ENCODE data around the gene ATF3. TPM values are rescaled to one million over a fixed set of nuclear protein-coding genes. Genes with fewer than 3 reads are reported as not detected.

Gene ATF3
- total and polyA plus RNA-seq, 11 donors = 4.6 to 74.5 (median 17.8) TPM

DNA sequence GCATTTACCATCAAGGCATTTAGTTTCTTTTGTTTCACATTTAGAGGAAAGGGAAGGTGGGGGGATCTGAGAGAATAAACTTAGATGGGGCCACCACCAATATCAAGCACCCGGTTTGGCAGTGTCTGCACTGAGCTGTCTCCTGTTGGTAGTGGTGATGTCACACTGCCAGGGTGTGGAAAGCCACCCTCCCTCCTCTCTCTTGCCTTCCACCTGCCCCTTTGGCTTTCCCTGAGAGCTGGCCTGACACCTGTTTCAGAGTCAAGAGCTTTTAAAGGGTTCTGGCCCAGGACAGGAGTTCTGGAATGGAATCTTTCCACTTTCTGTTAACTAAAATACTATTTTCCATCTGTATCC, 13.4 kb downstream of the ATF3 start:
- WGBS, 4 donors = 35 to 61% (median 53%) methylated on average over 1 of the region's 1 CpG
- H3K9me3 ChIP-seq = no peaks in the 10 kb centered on the region
- intact Hi-C loops (cut with DNase I) = loop anchor here in 1 of 10 donors (5.0 kb wide), 1 partner anchor 125 kb away; no protein-coding TSS in a partner anchor
- TF ChIP-seq, protein P1, sequence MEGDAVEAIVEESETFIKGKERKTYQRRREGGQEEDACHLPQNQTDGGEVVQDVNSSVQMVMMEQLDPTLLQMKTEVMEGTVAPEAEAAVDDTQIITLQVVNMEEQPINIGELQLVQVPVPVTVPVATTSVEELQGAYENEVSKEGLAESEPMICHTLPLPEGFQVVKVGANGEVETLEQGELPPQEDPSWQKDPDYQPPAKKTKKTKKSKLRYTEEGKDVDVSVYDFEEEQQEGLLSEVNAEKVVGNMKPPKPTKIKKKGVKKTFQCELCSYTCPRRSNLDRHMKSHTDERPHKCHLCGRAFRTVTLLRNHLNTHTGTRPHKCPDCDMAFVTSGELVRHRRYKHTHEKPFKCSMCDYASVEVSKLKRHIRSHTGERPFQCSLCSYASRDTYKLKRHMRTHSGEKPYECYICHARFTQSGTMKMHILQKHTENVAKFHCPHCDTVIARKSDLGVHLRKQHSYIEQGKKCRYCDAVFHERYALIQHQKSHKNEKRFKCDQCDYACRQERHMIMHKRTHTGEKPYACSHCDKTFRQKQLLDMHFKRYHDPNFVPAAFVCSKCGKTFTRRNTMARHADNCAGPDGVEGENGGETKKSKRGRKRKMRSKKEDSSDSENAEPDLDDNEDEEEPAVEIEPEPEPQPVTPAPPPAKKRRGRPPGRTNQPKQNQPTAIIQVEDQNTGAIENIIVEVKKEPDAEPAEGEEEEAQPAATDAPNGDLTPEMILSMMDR (IDR thresholded peaks at IDR 0.05) = no peak
- TF ChIP-seq POLR2A (IDR thresholded peaks at IDR 0.05) = no peak
- peaks cover 0 to 11% (median 0%) of the 10 kb centered on the region in 12 donors for H3K4me1 ChIP-seq
- no peaks in the 10 kb centered on the region for H3K27me3 ChIP-seq
- no peak overlapping the region for H3K27ac ChIP-seq
- ATAC-seq (peak in 1 of 4 donors; percentile 10), DNase-seq (no peak)
- peaks cover 0 to 48% (median 41%) of the 10 kb centered on the region in 9 donors for H3K36me3 ChIP-seq
- H3K4me3 ChIP-seq = no peak overlapping the region

DNA sequence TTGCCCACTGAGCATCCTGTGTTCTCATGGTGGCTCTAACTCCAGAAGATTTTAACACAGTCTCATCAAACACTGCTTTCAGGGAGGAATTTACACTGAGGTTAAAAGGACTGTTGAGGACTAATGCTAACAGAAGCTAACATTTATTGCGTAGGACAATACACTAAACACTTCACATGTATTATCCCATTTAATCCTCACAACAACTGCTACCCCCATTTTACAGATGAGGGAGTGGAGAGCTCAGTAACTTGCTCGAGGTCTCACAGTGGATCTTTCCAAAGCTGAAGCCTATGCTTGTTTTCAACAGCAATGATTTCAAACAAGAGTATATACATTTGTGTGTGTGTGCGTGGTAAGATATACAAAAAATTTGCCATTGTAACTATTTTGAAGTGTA, 13.9 kb downstream of the ATF3 start:
- Histone ChIP-seq H3K27me3 (no peaks in the 10 kb centered on the region), H3K4me1 (peaks cover 0 to 11% (median 0%) of the 10 kb centered on the region in 12 donors), H3K4me3 (no peak overlapping the region), H3K9me3 (no peaks in the 10 kb centered on the region), H3K36me3 (peaks cover 0 to 42% (median 36%) of the 10 kb centered on the region in 9 donors), H3K27ac (no peak overlapping the region)
- 96 to 98% (median 96%) methylated on average over 3 of the region's 3 CpGs for WGBS, 4 donors
- no peak for DNase-seq
- ATAC-seq = no peak
- intact Hi-C loops (cut with DNase I) = loop anchor here in 1 of 10 donors (5.0 kb wide), 1 partner anchor 125 kb away; no protein-coding TSS in a partner anchor
- no peak for TF ChIP-seq POLR2A (IDR thresholded peaks at IDR 0.05)
- TF ChIP-seq, protein P1 (IDR thresholded peaks at IDR 0.05) = no peak

DNA sequence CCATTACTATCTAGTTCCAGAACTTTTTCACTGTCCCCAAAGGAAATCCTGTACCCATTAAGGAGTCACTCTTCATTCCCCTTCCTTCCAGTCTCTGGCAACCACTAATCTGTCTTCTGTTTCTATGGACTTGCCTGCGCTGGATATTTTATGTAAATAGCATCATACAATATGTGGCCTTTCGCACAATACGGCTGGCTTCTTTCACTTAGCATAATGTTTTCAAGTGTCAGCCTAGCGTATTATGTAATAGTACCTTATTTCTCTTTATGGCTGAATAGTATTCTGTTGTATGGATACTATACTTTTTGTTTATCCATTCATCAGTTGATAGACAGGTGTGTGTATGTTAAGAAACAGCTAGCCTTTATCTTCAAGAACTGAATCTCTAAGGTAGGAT, 14.3 kb downstream of the ATF3 start:
- intact Hi-C loops (cut with DNase I) = loop anchor here in 1 of 10 donors (5.0 kb wide), 1 partner anchor 126 kb away; no protein-coding TSS in a partner anchor
- ATAC-seq (no peak), DNase-seq (no peak)
- 83 to 96% (median 94%) methylated on average over 4 of the region's 4 CpGs for WGBS, 4 donors
- H3K9me3 ChIP-seq = no peaks in the 10 kb centered on the region
- H3K36me3 ChIP-seq = peaks cover 0 to 38% (median 32%) of the 10 kb centered on the region in 9 donors
- no peak overlapping the region for H3K4me3 ChIP-seq
- no peak overlapping the region for H3K27ac ChIP-seq
- no peaks in the 10 kb centered on the region for H3K27me3 ChIP-seq
- peaks cover 0 to 11% (median 0%) of the 10 kb centered on the region in 12 donors for H3K4me1 ChIP-seq
- TF ChIP-seq, protein P1 (IDR thresholded peaks at IDR 0.05) = no peak
- no peak for TF ChIP-seq POLR2A (IDR thresholded peaks at IDR 0.05)

DNA sequence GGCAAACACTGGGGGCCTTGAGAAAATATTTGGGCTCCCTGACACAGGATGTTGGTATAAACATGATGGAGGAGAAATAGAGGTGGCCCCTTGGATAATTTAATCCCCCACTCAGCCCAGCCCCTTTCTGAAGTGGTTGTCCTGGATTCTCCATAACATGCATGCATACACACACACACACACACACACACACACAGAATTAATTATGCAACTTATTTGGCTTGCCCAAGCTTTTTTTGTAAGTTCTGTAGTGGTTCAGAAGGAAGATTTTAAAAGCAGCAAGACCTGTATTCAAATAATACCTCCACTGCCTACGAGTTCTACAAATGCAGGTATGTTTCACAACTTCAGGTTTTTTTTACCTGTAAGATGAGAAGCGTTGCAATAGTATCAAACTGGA, 15.0 kb downstream of the ATF3 start:
- peaks cover 0 to 31% (median 25%) of the 10 kb centered on the region in 9 donors for H3K36me3 ChIP-seq
- H3K9me3 ChIP-seq = no peaks in the 10 kb centered on the region
- H3K4me1 ChIP-seq = peaks cover 0 to 11% (median 0%) of the 10 kb centered on the region in 12 donors
- no peak for ATAC-seq
- WGBS, 4 donors = 92 to 97% (median 96%) methylated on average over 2 of the region's 2 CpGs
- TF ChIP-seq POLR2A (IDR thresholded peaks at IDR 0.05) = no peak
- TF ChIP-seq, protein P1 (IDR thresholded peaks at IDR 0.05) = no peak
- no peaks in the 10 kb centered on the region for H3K27me3 ChIP-seq
- intact Hi-C loops (cut with DNase I) = loop anchor here in 1 of 10 donors (5.0 kb wide), 1 partner anchor 126 kb away; no protein-coding TSS in a partner anchor
- no peak overlapping the region for H3K4me3 ChIP-seq
- DNase-seq = no peak
- H3K27ac ChIP-seq = no peak overlapping the region
